ENCODE measurements around the gene CHST13.
"Not testable (repeated sequence)": the region's sequence is repeated elsewhere in the genome, so short reads cannot be mapped to it uniquely, and the experiment has no call there.

CHST13 gene

DNA sequence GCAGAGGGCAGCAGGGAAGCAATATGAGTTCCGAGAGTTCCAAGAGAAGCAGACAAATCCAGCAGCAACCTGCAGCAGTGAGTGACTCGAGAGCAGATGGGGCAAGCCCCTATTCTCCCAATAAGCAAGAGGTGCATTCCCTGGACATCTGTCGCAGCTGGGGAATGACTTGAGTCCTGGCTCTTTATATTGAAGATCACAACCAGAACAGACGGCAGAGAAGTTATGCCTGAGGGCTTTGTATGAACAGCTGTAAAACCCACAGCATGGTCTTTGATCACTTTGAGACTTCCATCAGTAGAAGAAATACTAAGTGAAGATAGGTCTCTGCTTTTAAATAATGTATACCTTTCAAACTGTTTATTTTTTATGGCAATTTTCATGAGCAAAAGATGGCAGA lies 58.4 kb downstream of the CHST13 start:
- TF ChIP-seq ZNF274 (IDR thresholded peaks at IDR 0.05; ENCODE audit: low read depth, low read length) (no peak), SUZ12 (IDR thresholded peaks at IDR 0.05; ENCODE audit: extremely low read depth, insufficient read depth, insufficient read length) (no peak), YY1 (IDR thresholded peaks at IDR 0.05; ENCODE audit: insufficient read depth, insufficient read length) (no peak)
- H3K9ac ChIP-seq (ENCODE audit: insufficient read length, low read depth) = no peak overlapping the region
- no peaks in the 10 kb centered on the region for H3K4me1 ChIP-seq (ENCODE audit: insufficient read depth, insufficient read length)
- DNase-seq (ENCODE audit: low read depth, low spot score) = no peak
- H3K36me3 ChIP-seq (ENCODE audit: insufficient read depth, insufficient read length, low read length) = no peaks in the 10 kb centered on the region
- H3K9me3 ChIP-seq (ENCODE audit: insufficient read depth, low read length) = no peaks in the 10 kb centered on the region
- no peak overlapping the region for H3K4me3 ChIP-seq (ENCODE audit: insufficient read length, low read depth)
- no peaks in the 10 kb centered on the region for H3K27me3 ChIP-seq (ENCODE audit: insufficient read depth, insufficient read length)

DNA sequence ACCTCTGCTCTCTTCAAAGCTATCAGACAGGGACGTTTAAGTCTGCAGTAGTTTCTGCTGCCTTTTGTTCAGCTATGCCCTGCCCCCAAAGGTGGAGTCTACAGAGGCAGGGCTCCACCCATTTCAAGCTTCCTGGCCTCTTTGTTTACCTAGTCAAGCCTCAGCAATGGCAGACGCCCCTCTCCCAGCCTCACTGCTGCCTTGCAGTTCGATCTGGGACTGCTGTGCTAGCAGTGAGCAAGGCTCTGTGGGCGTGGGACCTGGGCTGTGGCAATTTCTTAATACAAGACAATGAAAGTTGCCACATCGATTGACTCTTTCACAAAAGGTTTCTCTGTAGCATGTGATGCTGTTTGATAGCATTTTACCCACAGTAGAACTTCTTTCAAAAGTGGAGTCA lies 67.6 kb downstream of the CHST13 start:
- not testable (repeated sequence) for H3K36me3 ChIP-seq (ENCODE audit: insufficient read depth, insufficient read length, low read length); H3K9ac ChIP-seq (ENCODE audit: insufficient read length, low read depth); H3K9me3 ChIP-seq (ENCODE audit: insufficient read depth, low read length); H3K4me1 ChIP-seq (ENCODE audit: insufficient read depth, insufficient read length); H3K4me3 ChIP-seq (ENCODE audit: insufficient read length, low read depth); H3K27me3 ChIP-seq (ENCODE audit: insufficient read depth, insufficient read length)
- peak; percentile 28 for DNase-seq (ENCODE audit: low read depth, low spot score)
